GM12891 (cell line): Measurements from ENCODE around the gene MTM1.

ENCODE experiments used
- POLR2A ChIP-seq: IDR thresholded peaks from 2 replicates; pipeline ENCODE4 v1.6.1; 2011; ENCODE audit warnings: low read depth, low read length, control low read depth
- POLR2AphosphoS5 ChIP-seq: IDR thresholded peaks from 2 replicates; pipeline ENCODE4 v1.6.1; 2011; ENCODE audit warnings: low read depth, low read length, control low read depth
- SPI1 ChIP-seq: IDR thresholded peaks from 2 replicates; pipeline ENCODE4 v1.6.1; 2011; ENCODE audit warnings: low read depth, low read length, control low read depth
- TAF1 ChIP-seq: IDR thresholded peaks from 2 replicates; pipeline ENCODE4 v1.6.1; 2011; ENCODE audit warnings: low read depth, low read length, control low read depth

- TF ChIP-seq POLR2AphosphoS5 (no peak), POLR2A (no peak), TAF1 (no peak), SPI1 (no peak)
These were observed 37.2 kb downstream of the MTM1 start for GRCh38 chrX:150605603-150606002.
